Natural killer cell (primary cell): ENCODE results near the gene SPINT1. TPM values are rescaled to one million over a fixed set of nuclear protein-coding genes. Genes with fewer than 3 reads are reported as not detected.

ENCODE experiments used
- ATAC-seq, 3 donors: fragments of 150-1000 bp in 2 of 3; fragments of 200-7000 bp in 1 of 3; cut with Tn5 transposase; 1 replicate in 1 of 3; 2 replicates in 2 of 3; pipeline ENCODE4 v1.10.0; 2021; ENCODE audit warnings: mild to moderate bottlenecking in 2 of 3, moderate library complexity in 2 of 3
- DNase-seq, 2 donors: peaks; one replicate each; pipeline versions ENCODE4 v3.0.0 to v3.0.0-alpha.2; 2013 to 2021; ENCODE audit warnings: mixed read lengths in 1 of 2
- H3K27ac ChIP-seq: one replicate; pipeline ENCODE4 v1.5.1; 2013; ENCODE audit warnings: mild to moderate bottlenecking, low read length
- H3K27me3 ChIP-seq: one replicate; pipeline ENCODE4 v1.6.1; 2013; ENCODE audit warnings: low read length; ENCODE audit not compliant: control insufficient read depth, insufficient read depth
- H3K36me3 ChIP-seq: one replicate; pipeline ENCODE4 v1.6.1; 2013; ENCODE audit warnings: low read length; ENCODE audit not compliant: control insufficient read depth, insufficient read depth
- H3K4me1 ChIP-seq: one replicate; pipeline ENCODE4 v1.6.1; 2013; ENCODE audit warnings: low read length; ENCODE audit not compliant: control insufficient read depth, insufficient read depth
- H3K4me3 ChIP-seq: one replicate; pipeline ENCODE4 v1.5.1; 2013; ENCODE audit warnings: low read length
- H3K9me3 ChIP-seq: one replicate; pipeline ENCODE4 v1.6.1; 2013; ENCODE audit warnings: low read length; ENCODE audit not compliant: control insufficient read depth, insufficient read depth
- H3K27ac Mint-ChIP-seq, 2 donors: one replicate each; pipeline ENCODE4 v1.8.0; 2022; ENCODE audit warnings: mild to moderate bottlenecking in 2 of 2, mixed read lengths in 2 of 2, moderate library complexity in 1 of 2
- H3K27me3 Mint-ChIP-seq, 2 donors: one replicate each; pipeline ENCODE4 v1.8.0; 2022; ENCODE audit warnings: low read depth in 2 of 2, mixed read lengths in 2 of 2
- H3K36me3 Mint-ChIP-seq: one replicate; pipeline ENCODE4 v1.8.0; 2022; ENCODE audit warnings: mixed read lengths
- H3K4me1 Mint-ChIP-seq, 2 donors: one replicate each; pipeline ENCODE4 v1.8.0; 2022; ENCODE audit warnings: mixed read lengths in 2 of 2
- H3K4me3 Mint-ChIP-seq: one replicate; pipeline ENCODE4 v1.8.0; 2022; ENCODE audit warnings: mild to moderate bottlenecking, moderate library complexity, mixed read lengths
- H3K9me3 Mint-ChIP-seq, 2 donors: one replicate each; pipeline ENCODE4 v1.8.0; 2022; ENCODE audit warnings: mixed read lengths in 2 of 2
- WGBS: methylation state at CpG from one replicate; pipeline ENCODE4 v1.1.7; 2013; ENCODE audit warnings: missing lambda C conversion rate; ENCODE audit not compliant: insufficient coverage; 5-methylcytosine and 5-hydroxymethylcytosine counted together
- intact Hi-C: fragments of 100-400 bp; cut with micrococcal nuclease; formaldehyde crosslinking; loops from one replicate; pipeline ENCODE4 v1.14.2; 2022
- total RNA-seq, 4 donors: library from RNA; stranded (reverse); fragments of 120-200 nt in 1 of 4; gene quantifications; one replicate each; pipeline versions ENCODE4 v1.2.3 to v1.2.4, GENCODE V29; 2013 to 2022
- TF ChIP-seq, protein P1 (sequence below): fragments of 200-600 bp; IDR thresholded peaks from one replicate; pipeline ENCODE4 v1.8.0; 2022; ENCODE audit warnings: antibody characterized with exemption

Gene SPINT1
- total RNA-seq, 3 donors from 2014 or later (not counting 1 experiment from before 2014, with no cell fraction given) = 0.41 to 3.1 (median 1.7) TPM

DNA sequence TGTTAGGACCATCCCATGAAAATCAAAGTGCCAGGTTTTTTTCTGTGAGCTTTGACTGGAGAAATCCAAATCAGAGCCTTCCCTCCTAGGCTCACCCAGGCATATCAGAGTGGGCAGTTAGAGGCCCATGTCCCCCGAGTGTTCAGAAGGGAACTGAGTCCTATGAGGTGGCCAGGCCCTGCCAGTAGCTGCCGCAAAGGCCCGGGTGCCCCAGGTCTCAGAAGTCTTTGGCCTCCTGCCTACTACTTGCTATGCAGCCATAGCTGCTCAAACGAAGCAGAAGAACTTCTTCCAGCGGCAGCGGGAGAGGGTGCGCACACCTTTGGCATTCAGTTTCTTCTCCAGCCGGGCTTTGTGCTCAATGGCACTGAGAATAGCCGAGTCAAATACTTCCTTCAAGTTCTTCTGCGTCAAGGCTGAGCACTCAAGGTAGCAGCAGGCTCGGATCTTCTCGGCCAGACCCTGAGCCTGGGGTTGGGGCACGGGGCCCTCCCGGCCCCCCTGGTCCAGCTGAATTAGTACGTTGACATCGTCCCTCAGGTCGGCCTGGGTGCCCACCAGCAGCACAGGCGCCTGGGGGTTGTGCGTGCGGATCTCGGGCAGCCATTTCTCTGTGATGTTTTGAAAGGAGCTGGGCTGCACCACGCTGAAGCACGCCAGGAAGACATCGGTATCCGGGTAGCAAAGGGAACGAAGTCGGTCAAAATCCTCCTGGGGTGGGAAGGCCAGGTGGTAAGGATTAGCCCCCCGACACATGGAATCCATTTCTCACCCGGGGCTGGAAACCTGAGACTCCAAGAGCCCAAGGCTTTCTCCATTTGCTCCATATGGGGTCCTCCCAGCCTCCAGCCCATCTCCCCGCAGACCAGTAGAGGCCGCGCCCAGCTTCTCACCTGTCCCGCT is 29.2 kb downstream of the SPINT1 start:
- intact Hi-C loops = no loop called here
- no peak overlapping the region for H3K27ac ChIP-seq
- Mint-ChIP-seq H3K4me3 (peak overlapping the region; percentile 59), H3K9me3 (no peaks in the 10 kb centered on the region), H3K27me3 (peaks cover 26 to 29% of the 10 kb centered on the region in 2 donors), H3K4me1 (peaks cover 5 to 10% of the 10 kb centered on the region in 2 donors), H3K27ac (no peak overlapping the region), H3K36me3 (no peaks in the 10 kb centered on the region)
- ATAC-seq = no peak
- 73% methylated on average over 33 of the region's 33 CpGs for WGBS
- peaks cover 4% of the 10 kb centered on the region for H3K27me3 ChIP-seq
- H3K4me1 ChIP-seq = peaks cover 14% of the 10 kb centered on the region
- DNase-seq = no peak
- no peaks in the 10 kb centered on the region for H3K36me3 ChIP-seq
- TF ChIP-seq, protein P1, sequence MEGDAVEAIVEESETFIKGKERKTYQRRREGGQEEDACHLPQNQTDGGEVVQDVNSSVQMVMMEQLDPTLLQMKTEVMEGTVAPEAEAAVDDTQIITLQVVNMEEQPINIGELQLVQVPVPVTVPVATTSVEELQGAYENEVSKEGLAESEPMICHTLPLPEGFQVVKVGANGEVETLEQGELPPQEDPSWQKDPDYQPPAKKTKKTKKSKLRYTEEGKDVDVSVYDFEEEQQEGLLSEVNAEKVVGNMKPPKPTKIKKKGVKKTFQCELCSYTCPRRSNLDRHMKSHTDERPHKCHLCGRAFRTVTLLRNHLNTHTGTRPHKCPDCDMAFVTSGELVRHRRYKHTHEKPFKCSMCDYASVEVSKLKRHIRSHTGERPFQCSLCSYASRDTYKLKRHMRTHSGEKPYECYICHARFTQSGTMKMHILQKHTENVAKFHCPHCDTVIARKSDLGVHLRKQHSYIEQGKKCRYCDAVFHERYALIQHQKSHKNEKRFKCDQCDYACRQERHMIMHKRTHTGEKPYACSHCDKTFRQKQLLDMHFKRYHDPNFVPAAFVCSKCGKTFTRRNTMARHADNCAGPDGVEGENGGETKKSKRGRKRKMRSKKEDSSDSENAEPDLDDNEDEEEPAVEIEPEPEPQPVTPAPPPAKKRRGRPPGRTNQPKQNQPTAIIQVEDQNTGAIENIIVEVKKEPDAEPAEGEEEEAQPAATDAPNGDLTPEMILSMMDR = no peak
- H3K4me3 ChIP-seq = no peak overlapping the region
- no peaks in the 10 kb centered on the region for H3K9me3 ChIP-seq

DNA sequence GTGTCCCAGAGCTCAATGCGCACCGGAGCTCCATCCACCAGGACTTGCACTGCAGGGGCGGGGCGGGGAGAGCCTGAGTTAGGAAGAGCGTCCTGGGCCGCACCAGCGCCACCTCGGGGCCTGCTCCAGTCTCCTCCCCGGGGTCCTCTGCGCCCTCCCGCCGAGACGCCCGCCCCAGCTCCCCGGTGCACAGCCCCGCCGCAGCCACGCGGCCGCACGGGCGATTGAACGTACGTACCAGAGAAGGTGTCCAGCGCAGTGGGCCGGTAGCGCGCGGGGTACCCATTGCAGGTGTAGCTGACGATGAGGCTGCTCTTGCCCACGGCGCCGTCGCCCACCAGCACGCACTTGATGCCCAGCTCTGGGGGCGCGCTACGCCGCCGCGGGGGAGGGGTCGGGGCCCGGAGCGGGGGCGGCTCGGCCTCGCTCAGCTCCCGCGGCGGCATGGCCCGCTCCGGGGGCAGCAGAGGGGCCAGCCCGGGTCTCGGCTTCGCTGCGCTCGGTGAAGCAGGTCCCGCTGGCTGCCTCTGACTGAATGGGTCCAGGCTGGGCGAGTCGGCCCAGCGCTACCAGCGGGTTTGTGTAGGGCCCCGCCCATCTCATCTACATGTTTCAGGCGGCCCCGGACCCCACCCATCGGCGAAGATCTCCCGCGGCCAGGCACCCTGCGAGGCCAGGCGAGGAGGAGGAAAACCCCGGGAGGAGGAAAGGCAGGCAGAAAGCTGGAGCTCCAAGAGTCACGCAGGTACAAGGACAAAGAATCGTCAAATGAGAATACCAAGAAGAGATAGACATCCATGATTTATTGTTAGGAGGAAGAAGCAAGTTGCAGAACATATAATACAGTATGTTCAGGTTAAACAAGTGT is 30.1 kb downstream of the SPINT1 start, which contains the start of gene RHOV:
RHOV (minus strand) TSS at position 541 of the 868 bp plus-strand sequence; CDS start at position 446, 95 bp downstream.
- Mint-ChIP-seq H3K27me3 (peaks cover 26 to 29% of the 10 kb centered on the region in 2 donors), H3K4me1 (peaks cover 5 to 10% of the 10 kb centered on the region in 2 donors), H3K9me3 (no peaks in the 10 kb centered on the region), H3K4me3 (peak within 1 kb of the TSS; percentile 63), H3K36me3 (no peaks in the 10 kb centered on the region), H3K27ac (no peak within 1 kb of the TSS)
- peak within 1 kb of the TSS; percentile 4 for H3K4me3 ChIP-seq
- intact Hi-C loops = no loop called here
- no peak within 1 kb of the TSS for H3K27ac ChIP-seq
- WGBS = under 1% methylated on average over 74 of the region's 74 CpGs
- no peaks in the 10 kb centered on the region for H3K36me3 ChIP-seq
- H3K27me3 ChIP-seq = peaks cover 4% of the 10 kb centered on the region
- ATAC-seq = peak; percentile 79 to 87 (median 85)
- peaks cover 14% of the 10 kb centered on the region for H3K4me1 ChIP-seq
- peak; percentile 25 to 71 for DNase-seq
- TF ChIP-seq, protein P1 = no peak
- no peaks in the 10 kb centered on the region for H3K9me3 ChIP-seq

DNA sequence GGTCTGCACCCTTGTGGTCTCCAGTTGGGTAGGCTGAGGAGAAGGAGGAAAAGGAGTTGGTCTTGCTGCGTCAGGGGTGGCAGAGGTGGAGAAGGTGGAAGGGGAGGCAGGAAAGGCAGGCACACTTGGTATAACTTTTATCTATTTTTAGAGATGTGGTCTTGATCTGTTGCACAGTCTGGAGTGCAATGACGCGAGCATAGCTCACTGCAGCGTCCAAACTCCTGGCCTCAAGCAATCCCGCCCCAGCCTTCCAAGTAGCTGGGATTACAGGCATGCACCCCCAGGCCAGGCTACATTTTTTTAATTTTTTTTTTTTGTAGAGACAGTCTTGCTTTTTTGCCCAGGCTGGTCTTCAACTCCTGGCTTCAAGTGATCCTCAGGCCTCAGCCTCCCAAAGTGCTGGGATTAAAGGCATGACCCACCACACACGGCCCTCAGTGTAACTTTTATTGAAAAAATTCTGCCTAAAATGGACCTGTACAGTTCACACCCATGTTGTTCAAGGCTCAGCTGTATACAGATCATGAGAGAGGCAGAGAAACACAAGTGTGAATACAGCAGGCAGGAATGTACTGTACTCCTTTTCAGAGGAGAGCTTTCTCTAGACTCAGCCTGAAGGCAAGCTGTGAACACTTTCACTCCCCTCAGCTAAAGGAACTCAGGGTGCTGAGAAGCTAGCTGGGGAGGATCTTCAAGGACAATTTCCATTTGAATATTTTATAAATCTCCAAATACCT is 32.3 kb downstream of the SPINT1 start:
- WGBS = 74% methylated on average over 6 of the region's 6 CpGs
- no peaks in the 10 kb centered on the region for H3K36me3 ChIP-seq
- no peak overlapping the region for H3K27ac ChIP-seq
- Mint-ChIP-seq H3K4me3 (no peak overlapping the region), H3K27me3 (peaks cover 22 to 26% of the 10 kb centered on the region in 2 donors), H3K27ac (no peak overlapping the region), H3K9me3 (no peaks in the 10 kb centered on the region), H3K36me3 (no peaks in the 10 kb centered on the region), H3K4me1 (peaks cover 5 to 10% of the 10 kb centered on the region in 2 donors)
- H3K4me3 ChIP-seq = no peak overlapping the region
- peaks cover 14% of the 10 kb centered on the region for H3K4me1 ChIP-seq
- intact Hi-C loops = no loop called here
- H3K9me3 ChIP-seq = no peaks in the 10 kb centered on the region
- DNase-seq = no peak
- ATAC-seq = no peak
- H3K27me3 ChIP-seq = peaks cover 4% of the 10 kb centered on the region
- TF ChIP-seq, protein P1 = no peak
